Karpas-422 (cell line): Measurements from ENCODE around the gene ATRNL1. TPM values are rescaled to one million over a fixed set of nuclear protein-coding genes. Genes with fewer than 3 reads are reported as not detected.

ENCODE experiments used
- DNase-seq: peaks from one replicate; pipeline ENCODE4 v3.0.0-alpha.2; 2015
- H2AFZ ChIP-seq: fragments of 200-600 bp; sonication (generic); 2 replicates; pipeline ENCODE4 v1.6.1; 2014; ENCODE audit warnings: antibody characterized with exemption, low read length, mixed read lengths
- H3K27ac ChIP-seq: fragments of 200-600 bp; sonication (generic); 2 replicates; pipeline ENCODE4 v1.5.1; 2014; ENCODE audit warnings: mild to moderate bottlenecking, low read length, moderate library complexity
- H3K27me3 ChIP-seq: fragments of 200-600 bp; sonication (generic); 2 replicates; pipeline ENCODE4 v1.6.1; 2014; ENCODE audit warnings: low read length, mixed read lengths
- H3K36me3 ChIP-seq: fragments of 200-600 bp; sonication (generic); 2 replicates; pipeline ENCODE4 v1.6.1; 2014; ENCODE audit warnings: low read length, mixed read lengths; ENCODE audit not compliant: insufficient read depth
- H3K4me1 ChIP-seq: fragments of 200-600 bp; sonication (generic); 2 replicates; pipeline ENCODE4 v1.6.1; 2014; ENCODE audit warnings: mild to moderate bottlenecking, low read length, mixed read lengths
- H3K4me2 ChIP-seq: fragments of 200-600 bp; sonication (generic); 2 replicates; pipeline ENCODE4 v1.6.1; 2014; ENCODE audit warnings: low read length, low read depth, mild to moderate bottlenecking; ENCODE audit not compliant: poor library complexity, severe bottlenecking
- H3K4me3 ChIP-seq: fragments of 200-600 bp; sonication (generic); 2 replicates; pipeline ENCODE4 v1.5.1; 2014; ENCODE audit warnings: mild to moderate bottlenecking, antibody characterized with exemption, low read length, mixed read lengths
- H3K79me2 ChIP-seq: fragments of 200-600 bp; sonication (generic); 2 replicates; pipeline ENCODE4 v1.6.1; 2014; ENCODE audit warnings: mild to moderate bottlenecking, low read length, mixed read lengths
- H3K9ac ChIP-seq: fragments of 200-600 bp; sonication (generic); 2 replicates; pipeline ENCODE4 v1.6.0; 2014; ENCODE audit warnings: low read length
- H3K9me2 ChIP-seq: fragments of 200-600 bp; sonication (generic), shearing (Covaris generic); replicated peaks from 2 replicates; pipeline ENCODE4 v1.6.0; 2014; ENCODE audit warnings: mild to moderate bottlenecking, low read length, moderate library complexity; ENCODE audit not compliant: insufficient read depth
- H3K9me3 ChIP-seq: fragments of 300-700, 200-600 bp; sonication (generic); 2 replicates; pipeline ENCODE4 v1.6.1; 2014; ENCODE audit warnings: low read length, mixed read lengths
- H4K20me1 ChIP-seq: fragments of 200-600 bp; sonication (generic); 2 replicates; pipeline ENCODE4 v1.6.1; 2014; ENCODE audit warnings: mild to moderate bottlenecking, antibody characterized with exemption, low read length, low read depth; ENCODE audit not compliant: insufficient read depth
- total RNA-seq: library from RNA; depleted of rRNA; stranded (reverse); fragments of >200 nt; shearing (Covaris generic); gene quantifications from 2 replicates; pipeline ENCODE4 v1.2.3, GENCODE V29; 2014; ENCODE audit warnings: low replicate concordance

The ATRNL1 gene
- total RNA-seq, 1 experiment from 2014 or later: not detected

DNA sequence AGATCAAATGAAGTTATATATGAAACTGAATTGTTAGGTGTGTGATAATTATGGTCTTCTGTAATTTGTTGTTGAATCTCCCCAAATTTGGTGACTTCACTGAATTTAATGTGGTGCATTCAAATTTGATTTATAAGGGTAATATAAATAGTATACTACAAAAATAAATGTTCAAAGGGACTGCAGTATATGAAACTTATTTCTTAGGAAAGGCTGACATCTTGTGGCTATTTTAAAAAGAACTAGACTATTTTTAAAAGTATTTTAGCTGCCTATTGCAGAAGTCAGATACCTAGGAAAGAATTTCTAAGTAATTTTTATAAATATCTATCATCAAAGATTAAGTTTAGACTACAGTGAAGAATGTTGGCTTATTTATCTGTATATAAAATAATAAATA is 36.6 kb downstream of the ATRNL1 start:
- H3K79me2 ChIP-seq: no peaks in the 10 kb centered on the region
- H2AFZ ChIP-seq: no peak overlapping the region
- no peak overlapping the region for H3K27ac ChIP-seq
- peak; percentile 81 for DNase-seq
- no peak overlapping the region for H3K4me2 ChIP-seq
- no peaks in the 10 kb centered on the region for H3K27me3 ChIP-seq
- no peaks in the 10 kb centered on the region for H4K20me1 ChIP-seq
- H3K4me3 ChIP-seq: no peak overlapping the region
- H3K9me3 ChIP-seq: no peaks in the 10 kb centered on the region
- H3K36me3 ChIP-seq: no peaks in the 10 kb centered on the region
- H3K9ac ChIP-seq: no peak overlapping the region
- H3K9me2 ChIP-seq: no peaks in the 10 kb centered on the region
- no peaks in the 10 kb centered on the region for H3K4me1 ChIP-seq

DNA sequence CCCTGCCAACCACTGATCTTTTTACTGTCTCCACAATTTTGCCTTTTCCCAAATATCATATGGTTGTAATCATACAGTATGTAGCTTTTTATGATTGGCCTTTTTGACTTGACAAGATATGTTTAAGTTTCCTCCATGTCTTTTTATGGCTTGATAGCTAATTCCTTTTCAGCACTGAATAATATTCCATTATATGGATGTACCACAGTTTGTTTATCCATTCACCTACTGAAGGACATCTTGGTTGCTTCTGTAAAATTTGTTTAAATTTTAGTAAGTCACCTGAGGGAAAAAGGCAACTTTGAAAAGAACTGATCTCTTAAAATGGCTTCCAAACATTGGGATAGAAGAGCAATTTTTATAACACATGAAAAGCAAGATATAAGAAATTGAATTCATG is 43.5 kb downstream of the ATRNL1 start:
- DNase-seq: peak; percentile 2
- no peaks in the 10 kb centered on the region for H4K20me1 ChIP-seq
- no peaks in the 10 kb centered on the region for H3K9me3 ChIP-seq
- H3K4me2 ChIP-seq: no peak overlapping the region
- no peak overlapping the region for H3K4me3 ChIP-seq
- no peaks in the 10 kb centered on the region for H3K4me1 ChIP-seq
- no peak overlapping the region for H3K9ac ChIP-seq
- H3K27ac ChIP-seq: no peak overlapping the region
- no peak overlapping the region for H2AFZ ChIP-seq
- no peaks in the 10 kb centered on the region for H3K36me3 ChIP-seq
- H3K79me2 ChIP-seq: no peaks in the 10 kb centered on the region
- no peaks in the 10 kb centered on the region for H3K27me3 ChIP-seq
- no peaks in the 10 kb centered on the region for H3K9me2 ChIP-seq

DNA sequence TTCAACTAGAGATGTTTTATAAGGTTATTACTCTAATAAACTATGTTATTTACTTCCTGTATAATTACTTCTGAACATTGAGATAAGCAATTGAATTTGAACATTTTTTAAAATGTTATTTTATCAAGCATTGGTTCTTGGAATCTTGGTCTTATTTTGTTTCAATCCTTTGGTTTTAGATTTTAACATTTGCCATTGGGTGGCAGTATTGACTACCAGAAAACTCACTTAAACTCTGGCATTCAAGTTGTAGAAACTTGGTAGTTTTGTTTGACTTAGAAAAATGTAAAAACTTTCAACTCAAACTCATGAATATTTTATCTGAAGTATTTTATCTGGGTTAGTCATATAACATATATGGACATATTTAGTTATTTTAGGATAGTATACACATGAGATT is 48.1 kb downstream of the ATRNL1 start:
- Histone ChIP-seq H2AFZ (no peak overlapping the region), H3K27me3 (no peaks in the 10 kb centered on the region), H3K9me2 (no peaks in the 10 kb centered on the region), H3K79me2 (no peaks in the 10 kb centered on the region), H3K4me1 (no peaks in the 10 kb centered on the region), H3K27ac (no peak overlapping the region), H4K20me1 (no peaks in the 10 kb centered on the region), H3K9ac (no peak overlapping the region), H3K9me3 (no peaks in the 10 kb centered on the region), H3K4me3 (no peak overlapping the region), H3K36me3 (no peaks in the 10 kb centered on the region), H3K4me2 (no peak overlapping the region)
- peak; percentile 63 for DNase-seq

DNA sequence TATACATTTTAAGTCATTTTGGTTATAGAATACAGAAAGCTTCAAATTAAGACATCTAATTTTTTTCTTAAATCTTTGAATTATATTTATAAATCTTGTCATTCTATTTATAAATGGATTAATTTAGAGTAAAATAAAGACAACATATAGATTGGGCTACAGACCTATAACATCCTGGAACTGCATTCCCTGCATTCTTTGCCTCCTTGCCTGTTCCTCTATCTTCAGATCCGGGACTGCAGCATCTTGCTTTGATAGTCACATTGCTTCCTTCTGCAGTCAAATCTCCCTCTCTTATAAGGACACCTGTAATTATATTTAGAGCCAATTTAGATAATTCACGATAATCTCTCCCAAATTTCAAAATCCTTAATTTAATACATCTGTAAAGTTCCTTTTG is 64.2 kb downstream of the ATRNL1 start:
- Histone ChIP-seq H2AFZ (no peak overlapping the region), H3K27me3 (no peaks in the 10 kb centered on the region), H3K79me2 (no peaks in the 10 kb centered on the region), H3K27ac (no peak overlapping the region), H3K4me1 (no peaks in the 10 kb centered on the region), H3K4me2 (no peak overlapping the region), H3K9me3 (no peaks in the 10 kb centered on the region), H3K4me3 (no peak overlapping the region), H4K20me1 (no peaks in the 10 kb centered on the region), H3K36me3 (no peaks in the 10 kb centered on the region), H3K9ac (no peak overlapping the region), H3K9me2 (no peaks in the 10 kb centered on the region)
- no peak for DNase-seq

DNA sequence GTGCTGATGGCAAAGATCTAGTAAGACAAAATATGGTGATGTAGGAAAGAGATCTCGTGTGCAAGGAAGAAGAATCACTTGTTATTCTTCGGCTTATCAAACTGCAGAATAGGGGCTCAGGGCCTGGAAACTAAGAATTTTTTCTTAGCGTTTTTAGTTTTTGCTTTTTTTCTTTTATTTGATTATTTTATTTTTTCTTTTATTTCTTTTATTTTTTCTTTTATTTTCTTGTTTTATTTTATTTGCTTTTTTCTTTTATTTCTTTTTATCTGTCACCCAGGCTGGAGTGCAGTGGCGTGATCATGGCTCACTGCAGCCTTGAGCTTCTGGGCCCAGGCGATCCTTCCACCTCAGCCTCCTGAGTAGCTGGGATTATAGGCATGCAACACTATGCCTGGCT is 70.0 kb downstream of the ATRNL1 start:
- Histone ChIP-seq H3K27me3 (no peaks in the 10 kb centered on the region), H4K20me1 (no peaks in the 10 kb centered on the region), H3K27ac (no peak overlapping the region), H3K36me3 (no peaks in the 10 kb centered on the region), H3K79me2 (no peaks in the 10 kb centered on the region), H3K4me2 (no peak overlapping the region), H3K4me1 (no peaks in the 10 kb centered on the region), H3K4me3 (no peak overlapping the region), H3K9me2 (no peaks in the 10 kb centered on the region), H3K9me3 (no peaks in the 10 kb centered on the region), H3K9ac (no peak overlapping the region), H2AFZ (no peak overlapping the region)
- no peak for DNase-seq

DNA sequence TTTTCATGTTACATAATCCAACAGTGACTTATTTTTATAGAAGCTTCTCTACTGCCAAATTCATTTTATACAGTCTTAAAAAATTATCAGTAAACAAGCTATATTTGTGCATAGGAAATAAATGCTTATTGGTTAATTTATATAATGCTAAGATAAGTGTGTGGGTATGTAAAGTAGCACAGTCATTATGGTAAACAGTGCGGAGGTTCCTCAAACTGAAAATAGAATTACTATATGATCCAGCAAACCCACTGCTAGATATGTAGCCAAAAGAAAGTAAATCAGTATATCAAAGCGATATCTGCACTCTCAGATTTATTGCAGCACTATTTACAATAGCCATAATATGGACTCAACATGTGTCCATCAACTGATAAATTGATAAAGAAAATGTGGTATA is 71.1 kb downstream of the ATRNL1 start:
- Histone ChIP-seq H3K27ac (no peak overlapping the region), H3K27me3 (no peaks in the 10 kb centered on the region), H2AFZ (no peak overlapping the region), H3K36me3 (no peaks in the 10 kb centered on the region), H3K79me2 (no peaks in the 10 kb centered on the region), H3K4me3 (no peak overlapping the region), H3K9me3 (no peaks in the 10 kb centered on the region), H3K4me2 (no peak overlapping the region), H3K9me2 (no peaks in the 10 kb centered on the region), H3K4me1 (no peaks in the 10 kb centered on the region), H3K9ac (no peak overlapping the region), H4K20me1 (no peaks in the 10 kb centered on the region)
- no peak for DNase-seq

DNA sequence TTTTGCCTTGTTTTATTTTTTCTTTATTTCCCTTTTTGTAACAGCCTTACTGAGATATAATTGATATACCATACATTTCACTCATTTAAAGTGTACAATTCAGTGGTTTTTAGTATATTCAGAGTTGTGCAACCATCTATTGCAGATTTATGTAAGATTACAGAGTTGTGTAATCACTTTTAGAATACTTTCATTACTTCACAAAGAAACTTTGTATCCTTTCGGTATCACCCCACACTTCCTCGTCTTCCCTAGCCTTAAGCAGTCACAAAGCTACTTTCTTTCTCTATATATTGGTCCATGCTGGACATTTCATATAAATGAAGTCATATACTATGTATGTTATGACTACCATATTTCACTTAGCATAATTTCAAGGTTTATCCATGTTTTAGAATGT is 74.6 kb downstream of the ATRNL1 start:
- no peak overlapping the region for H2AFZ ChIP-seq
- no peak overlapping the region for H3K27ac ChIP-seq
- no peaks in the 10 kb centered on the region for H4K20me1 ChIP-seq
- H3K27me3 ChIP-seq: no peaks in the 10 kb centered on the region
- DNase-seq: no peak
- H3K4me2 ChIP-seq: no peak overlapping the region
- no peaks in the 10 kb centered on the region for H3K4me1 ChIP-seq
- no peak overlapping the region for H3K9ac ChIP-seq
- no peaks in the 10 kb centered on the region for H3K79me2 ChIP-seq
- no peaks in the 10 kb centered on the region for H3K36me3 ChIP-seq
- no peak overlapping the region for H3K4me3 ChIP-seq
- no peaks in the 10 kb centered on the region for H3K9me3 ChIP-seq
- no peaks in the 10 kb centered on the region for H3K9me2 ChIP-seq

DNA sequence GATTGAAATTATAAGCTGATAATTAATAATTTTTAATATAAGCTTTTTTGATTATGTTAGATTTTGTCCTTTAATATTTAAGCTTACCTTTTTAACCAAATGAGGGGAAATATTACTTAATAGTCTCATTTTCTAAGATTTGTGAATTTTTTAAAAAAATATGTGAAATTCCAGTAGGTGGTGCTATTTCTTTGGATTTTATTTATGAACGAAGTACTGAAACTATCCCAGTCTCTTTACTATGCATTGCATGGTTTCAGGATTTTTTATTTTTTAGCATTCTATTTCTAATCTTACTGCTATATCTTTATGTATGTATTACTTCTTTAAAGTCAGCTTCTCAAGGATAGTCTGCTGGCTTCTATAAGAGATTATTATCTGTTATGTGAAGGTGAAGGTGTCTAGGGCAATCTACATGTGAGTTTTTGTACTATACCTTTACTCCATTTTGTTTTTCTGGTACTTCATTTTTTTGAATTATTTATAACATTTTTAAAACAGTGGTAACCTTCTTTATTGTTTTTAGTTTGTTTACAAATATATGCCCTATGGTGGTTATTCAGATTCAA is 78.3 kb downstream of the ATRNL1 start:
- no peaks in the 10 kb centered on the region for H3K4me1 ChIP-seq
- H3K4me2 ChIP-seq: no peak overlapping the region
- H3K27me3 ChIP-seq: no peaks in the 10 kb centered on the region
- no peak overlapping the region for H3K27ac ChIP-seq
- H3K79me2 ChIP-seq: no peaks in the 10 kb centered on the region
- H3K36me3 ChIP-seq: no peaks in the 10 kb centered on the region
- no peak overlapping the region for H3K9ac ChIP-seq
- peak; percentile 69 for DNase-seq
- no peak overlapping the region for H3K4me3 ChIP-seq
- no peaks in the 10 kb centered on the region for H3K9me3 ChIP-seq
- no peak overlapping the region for H2AFZ ChIP-seq
- H3K9me2 ChIP-seq: no peaks in the 10 kb centered on the region
- H4K20me1 ChIP-seq: no peaks in the 10 kb centered on the region
